HG03521 (cell line): ENCODE results near the gene OSM.
A peak's percentile ranks its signal among the peaks of the same experiment; 100 is the strongest.

Experiments
- ATAC-seq: cut with Tn5 transposase; IDR thresholded peaks from one replicate; pipeline ENCODE4 v1.9.1; 2021; ENCODE audit warnings: mild to moderate bottlenecking, moderate library complexity; ENCODE audit not compliant: unreplicated experiment

Gene OSM

GRCh38 chr22:30297991-30298701 is 31.5 kb upstream of the OSM start:
- no peak for ATAC-seq

GRCh38 chr22:30297276-30297990 is 30.8 kb upstream of the OSM start:
- ATAC-seq = no peak

GRCh38 chr22:30296833-30297232 is 30.2 kb upstream of the OSM start:
- ATAC-seq = no peak

GRCh38 chr22:30296324-30296723 is 29.7 kb upstream of the OSM start:
- no peak for ATAC-seq

GRCh38 chr22:30295576-30295975 is 28.9 kb upstream of the OSM start:
- ATAC-seq = no peak

GRCh38 chr22:30294830-30295229 is 28.2 kb upstream of the OSM start:
- ATAC-seq = no peak

- no peak for ATAC-seq
Measured at GRCh38 chr22:30294066-30294465, 27.4 kb upstream of the OSM start.

GRCh38 chr22:30293026-30293425 is 26.4 kb upstream of the OSM start:
- ATAC-seq = no peak

- no peak for ATAC-seq
Measured at GRCh38 chr22:30292069-30292970, 25.7 kb upstream of the OSM start.

GRCh38 chr22:30291058-30291892 is 24.6 kb upstream of the OSM start:
- ATAC-seq = no peak

GRCh38 chr22:30290342-30291057 is 23.8 kb upstream of the OSM start:
- ATAC-seq = no peak

GRCh38 chr22:30289980-30290313 is 23.3 kb upstream of the OSM start:
- no peak for ATAC-seq

GRCh38 chr22:30289141-30289979 is 22.7 kb upstream of the OSM start, which contains the start of gene CASTOR1:
Gene CASTOR1 (minus strand): TSS chr22:30289505. CDS start chr22:30289497, 8 bp downstream.
- ATAC-seq = peak; percentile 61

GRCh38 chr22:30288419-30289140 is 21.9 kb upstream of the OSM start:
- ATAC-seq = no peak

GRCh38 chr22:30287648-30288418 is 21.2 kb upstream of the OSM start:
- ATAC-seq = no peak

- ATAC-seq = no peak
Measured at GRCh38 chr22:30286813-30287647, 20.4 kb upstream of the OSM start.

- ATAC-seq = no peak
Measured at GRCh38 chr22:30286331-30286730, 19.7 kb upstream of the OSM start.
